HCT116 (cell line): ENCODE measurements around the gene ETNPPL. TPM values are rescaled to one million over a fixed set of nuclear protein-coding genes. Genes with fewer than 3 reads are reported as not detected.

Experiments used
- ATAC-seq: fragments of 200-7000 bp; cut with Tn5 transposase; 2 replicates; pipeline ENCODE4 v1.9.1; 2020; ENCODE audit warnings: mild to moderate bottlenecking, moderate library complexity
- BruUV-seq: library from RNA; stranded (reverse); fragments of 400-500 nt; replicated peaks from 2 replicates; lab custom pipeline; 2021; lab: Mats Ljungman, UMichigan
- CTCF ChIA-PET: fragments of 300-600 bp; sonication (Branson Sonifier 250); formaldehyde crosslinking; loops from one replicate; lab custom pipeline; 2021; ENCODE audit warnings: antibody characterized with exemption; lab: Charles Lee
- POLR2A ChIA-PET: fragments of 300-600, 350-600 bp; sonication (Branson Sonifier 250); formaldehyde crosslinking; loops from one replicate; lab custom pipeline; 2021; ENCODE audit warnings: antibody characterized with exemption; lab: Charles Lee
- RAD21 ChIA-PET, 2 experiments: fragments of 300-600 bp; sonication (Branson Sonifier 250); formaldehyde crosslinking; loops; one replicate each; lab custom pipeline; 2023; ENCODE audit warnings: low total read pairs in 2 of 2; ENCODE audit not compliant: uncharacterized antibody in 2 of 2, unreplicated experiment in 2 of 2, low non-redundant PET in 1 of 2; lab: Charles Lee
- DNase-seq: peaks from one replicate; pipeline ENCODE4 v3.0.0-alpha.2; 2010; ENCODE audit warnings: low read depth, low spot score
- H2AFZ ChIP-seq: fragments of 200-600 bp; shearing (Covaris generic), sonication (generic); 2 replicates; pipeline ENCODE4 v1.6.1; 2017; ENCODE audit warnings: low read depth, mixed run types, mixed read lengths, antibody characterized with exemption, low read length; ENCODE audit not compliant: poor library complexity, severe bottlenecking
- H3K27ac ChIP-seq: 2 replicates; pipeline ENCODE4 v1.5.1; 2012; ENCODE audit warnings: low read depth, low read length
- H3K27me3 ChIP-seq: fragments of 200-600 bp; sonication (generic); 2 replicates; pipeline ENCODE4 v1.6.1; 2016; ENCODE audit warnings: mixed run types, low read length, mixed read lengths; ENCODE audit not compliant: insufficient read depth
- H3K36me3 ChIP-seq, 2 experiments: fragments of 200-500 bp in 1 of 2; fragments of 200-600 bp in 1 of 2; sonication (Bioruptor generic) in 1 of 2; sonication (generic) in 1 of 2; 2 replicates each; pipeline versions ENCODE4 v1.5.1 to v1.6.1; 2014 to 2016; ENCODE audit warnings: low read length in 2 of 2, inconsistent platforms in 1 of 2, mixed read lengths in 1 of 2, mixed run types in 1 of 2; ENCODE audit not compliant: insufficient read depth in 2 of 2, control insufficient read depth in 1 of 2
- H3K4me1 ChIP-seq, 2 experiments: fragments of 200-600 bp in 1 of 2; sonication (generic) in 1 of 2; 2 replicates each; pipeline versions ENCODE4 v1.5.1 to v1.6.1; 2012 to 2017; ENCODE audit warnings: low read length in 2 of 2, inconsistent platforms in 1 of 2, mild to moderate bottlenecking in 1 of 2, mixed read lengths in 1 of 2, mixed run types in 1 of 2, moderate library complexity in 1 of 2; ENCODE audit not compliant: insufficient read depth in 2 of 2, control insufficient read depth in 1 of 2
- H3K4me2 ChIP-seq: fragments of 200-600 bp; sonication (generic); 2 replicates; pipeline ENCODE4 v1.6.1; 2017; ENCODE audit warnings: mixed run types, low read length, mixed read lengths
- H3K4me3 ChIP-seq, 2 experiments: fragments of 200-600 bp in 1 of 2; sonication (generic) in 1 of 2; replicated peaks in 1 of 2; 2 replicates each; pipeline ENCODE4 v1.5.1; 2011 to 2016; ENCODE audit warnings: low read length in 2 of 2, control low read depth in 1 of 2, low read depth in 1 of 2, mild to moderate bottlenecking in 1 of 2, mixed read lengths in 1 of 2, mixed run types in 1 of 2
- H3K79me2 ChIP-seq: fragments of 200-600 bp; sonication (generic); 2 replicates; pipeline ENCODE4 v1.6.1; 2017; ENCODE audit warnings: mild to moderate bottlenecking, mixed run types, low read length, moderate library complexity, mixed read lengths; ENCODE audit not compliant: insufficient read depth
- H3K9ac ChIP-seq: fragments of 200-600 bp; sonication (generic); 2 replicates; pipeline ENCODE4 v1.6.1; 2016; ENCODE audit warnings: low read length, mixed read lengths
- H3K9me2 ChIP-seq: fragments of 200-600 bp; sonication (generic), shearing (Covaris generic); 2 replicates; pipeline ENCODE4 v1.6.1; 2017; ENCODE audit warnings: mixed run types, mild to moderate bottlenecking, moderate library complexity; ENCODE audit not compliant: insufficient read depth
- H3K9me3 ChIP-seq, 2 experiments: fragments of 200-500 bp in 1 of 2; fragments of 200-600 bp in 1 of 2; sonication (Bioruptor generic) in 1 of 2; sonication (generic) in 1 of 2; 2 replicates each; pipeline ENCODE4 v1.6.1; 2014 to 2017; ENCODE audit warnings: low read length in 2 of 2, mixed read lengths in 2 of 2, inconsistent platforms in 1 of 2, low read depth in 1 of 2, mild to moderate bottlenecking in 1 of 2, mixed run types in 1 of 2, moderate library complexity in 1 of 2; ENCODE audit not compliant: control insufficient read depth in 1 of 2, insufficient read depth in 1 of 2
- H4K20me1 ChIP-seq: fragments of 200-600 bp; sonication (generic), shearing (Covaris generic); 2 replicates; pipeline ENCODE4 v1.6.1; 2017; ENCODE audit warnings: mixed run types, mild to moderate bottlenecking, moderate library complexity; ENCODE audit not compliant: insufficient read depth
- ELF1 ChIP-seq: IDR thresholded peaks from 2 replicates; pipeline ENCODE4 v1.6.1; 2012; ENCODE audit warnings: low read depth, borderline replicate concordance
- EZH2 ChIP-seq: fragments of 200-600 bp; sonication (generic); IDR thresholded peaks from 2 replicates; pipeline ENCODE4 v1.6.1; 2017; ENCODE audit warnings: antibody characterized with exemption, mixed run types
- FOSL1 ChIP-seq: IDR thresholded peaks from 2 replicates; pipeline ENCODE4 v1.6.1; 2012; ENCODE audit warnings: low read depth
- JUND ChIP-seq: IDR thresholded peaks from 2 replicates; pipeline ENCODE4 v1.6.1; 2012
- POLR2A ChIP-seq: IDR thresholded peaks from 2 replicates; pipeline ENCODE4 v1.7.0; 2011; ENCODE audit warnings: borderline replicate concordance; ENCODE audit not compliant: insufficient read depth, insufficient read length; ENCODE audit errors: extremely low read depth
- SIN3A ChIP-seq: IDR thresholded peaks from 2 replicates; pipeline ENCODE4 v1.6.1; 2012; ENCODE audit warnings: low read depth
- SP1 ChIP-seq: IDR thresholded peaks from 2 replicates; pipeline ENCODE4 v1.6.1; 2012; ENCODE audit warnings: low read depth
- ZBTB33 ChIP-seq: IDR thresholded peaks from 2 replicates; pipeline ENCODE4 v1.6.1; 2011; ENCODE audit warnings: mild to moderate bottlenecking, low read length, moderate library complexity; ENCODE audit not compliant: insufficient replicate concordance; ENCODE audit errors: extremely low read depth
- intact Hi-C: fragments of 100-400 bp; cut with micrococcal nuclease; formaldehyde crosslinking; loops from 2 replicates; pipeline ENCODE4 v1.10.0; 2022
- total RNA-seq: library from RNA; stranded (reverse); gene quantifications from one replicate; pipeline ENCODE4 v1.2.1, GENCODE V29; 2021; ENCODE audit not compliant: unreplicated experiment
- TF ChIP-seq, protein P1 (sequence below): IDR thresholded peaks from 2 replicates; pipeline ENCODE4 v1.6.1; 2012

ETNPPL gene
- total RNA-seq, 1 experiment from 2014 or later = not detected

DNA sequence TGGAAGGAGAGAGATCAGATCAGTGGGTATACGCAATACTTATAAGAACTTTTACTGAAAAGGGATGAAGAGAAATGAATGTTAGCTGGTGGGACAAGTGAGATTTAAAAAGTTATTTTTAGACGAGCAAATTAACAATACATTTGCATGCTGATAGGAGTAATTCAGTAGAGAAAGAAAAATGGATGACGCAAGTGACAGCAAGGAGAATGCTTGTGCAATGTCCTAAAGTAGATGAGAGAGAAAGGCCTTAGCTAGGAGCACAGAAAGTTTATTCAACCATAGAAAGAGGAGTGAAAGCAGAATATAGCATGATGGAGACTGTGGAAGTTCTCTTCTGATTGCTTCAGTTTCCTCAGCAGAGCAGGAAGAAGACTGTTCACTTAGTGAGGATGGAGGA, 66.7 kb downstream of the ETNPPL start:
- H3K9ac ChIP-seq = no peak overlapping the region
- intact Hi-C loops = no loop called here
- RAD21 ChIA-PET = no interaction called here
- no peak for ATAC-seq
- no peaks in the 10 kb centered on the region for H3K79me2 ChIP-seq
- POLR2A ChIA-PET = no interaction called here
- TF ChIP-seq SP1 = no peak
- no peak for TF ChIP-seq ZBTB33
- TF ChIP-seq POLR2A = no peak
- TF ChIP-seq JUND = no peak
- TF ChIP-seq, protein P1, sequence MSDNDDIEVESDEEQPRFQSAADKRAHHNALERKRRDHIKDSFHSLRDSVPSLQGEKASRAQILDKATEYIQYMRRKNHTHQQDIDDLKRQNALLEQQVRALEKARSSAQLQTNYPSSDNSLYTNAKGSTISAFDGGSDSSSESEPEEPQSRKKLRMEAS = no peak
- H3K9me2 ChIP-seq = no peaks in the 10 kb centered on the region
- H3K4me2 ChIP-seq = no peak overlapping the region
- H3K27me3 ChIP-seq = no peaks in the 10 kb centered on the region
- H3K9me3 ChIP-seq = no peaks in the 10 kb centered on the region
- no peak overlapping the region for H2AFZ ChIP-seq
- no peaks in the 10 kb centered on the region for H3K4me1 ChIP-seq
- no peak overlapping the region for H3K4me3 ChIP-seq
- CTCF ChIA-PET = no interaction called here
- H3K36me3 ChIP-seq = no peaks in the 10 kb centered on the region
- no peaks in the 10 kb centered on the region for H4K20me1 ChIP-seq
- no TSS peak for BruUV-seq
- H3K27ac ChIP-seq = no peak overlapping the region
- DNase-seq = no peak

DNA sequence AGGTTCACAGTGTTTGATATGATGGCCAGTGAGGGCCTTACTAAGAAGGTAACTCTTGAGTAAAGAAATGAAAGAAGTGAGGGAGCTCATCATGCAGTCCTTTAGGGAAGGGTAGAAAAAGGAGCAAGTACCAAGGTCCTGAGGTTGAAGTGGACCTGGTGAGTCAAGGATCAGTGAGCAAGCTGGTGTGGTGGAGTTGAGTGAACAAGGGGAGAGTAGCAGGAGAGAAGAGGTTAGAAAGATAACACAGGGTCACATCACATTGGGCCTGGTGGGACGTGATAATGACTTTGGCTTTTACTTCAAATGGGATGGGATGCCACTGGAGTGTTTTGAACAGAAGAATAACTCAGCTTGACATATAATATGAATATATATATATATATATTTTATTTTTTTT, 67.8 kb downstream of the ETNPPL start:
- no peak overlapping the region for H3K27ac ChIP-seq
- H3K27me3 ChIP-seq = no peaks in the 10 kb centered on the region
- BruUV-seq = no TSS peak
- ChIA-PET CTCF (no interaction called here), POLR2A (no interaction called here), RAD21 (no interaction called here)
- H3K4me2 ChIP-seq = no peak overlapping the region
- H2AFZ ChIP-seq = no peak overlapping the region
- H3K79me2 ChIP-seq = no peaks in the 10 kb centered on the region
- intact Hi-C loops = no loop called here
- no peaks in the 10 kb centered on the region for H3K36me3 ChIP-seq
- H3K9me3 ChIP-seq = no peaks in the 10 kb centered on the region
- no peaks in the 10 kb centered on the region for H3K4me1 ChIP-seq
- no peaks in the 10 kb centered on the region for H4K20me1 ChIP-seq
- no peak overlapping the region for H3K9ac ChIP-seq
- DNase-seq (no peak), ATAC-seq (no peak)
- no peak for TF ChIP-seq ELF1
- no peak for TF ChIP-seq SIN3A
- no peak for TF ChIP-seq ZBTB33
- TF ChIP-seq EZH2 = no peak
- TF ChIP-seq FOSL1 = no peak
- TF ChIP-seq POLR2A = no peak
- no peaks in the 10 kb centered on the region for H3K9me2 ChIP-seq
- no peak overlapping the region for H3K4me3 ChIP-seq
